PC-9 (cell line): ENCODE data around the gene NDUFS8. TPM values are rescaled to one million over a fixed set of nuclear protein-coding genes. Genes with fewer than 3 reads are reported as not detected.
A peak's percentile ranks its signal among the peaks of the same experiment; 100 is the strongest.

Experiments
- BruUV-seq: library from RNA; stranded (reverse); fragments of 400-500 nt; replicated peaks from 2 replicates; lab custom pipeline; 2021; lab: Mats Ljungman, UMichigan
- CTCF ChIA-PET: fragments of 300-600 bp; sonication (Branson Sonifier 250); formaldehyde crosslinking; loops from one replicate; lab custom pipeline; 2022; ENCODE audit warnings: antibody characterized with exemption; lab: Charles Lee
- POLR2A ChIA-PET: fragments of 300-600 bp; sonication (Branson Sonifier 250); formaldehyde crosslinking; loops from one replicate; lab custom pipeline; 2022; ENCODE audit warnings: antibody characterized with exemption; ENCODE audit not compliant: unreplicated experiment; lab: Charles Lee
- DNase-seq, 2 experiments: peaks; one replicate each; pipeline versions ENCODE4 v3.0.0 to v3.0.0-alpha.2; 2015 to 2022; ENCODE audit warnings: mixed read lengths in 1 of 2
- H2AFZ ChIP-seq: fragments of 200-600 bp; sonication (generic); 2 replicates; pipeline ENCODE4 v1.8.1; 2017; ENCODE audit warnings: antibody characterized with exemption
- H3F3A ChIP-seq: fragments of 200-600 bp; sonication (generic); 2 replicates; pipeline ENCODE4 v1.8.1; 2017; ENCODE audit warnings: antibody characterized with exemption, mild to moderate bottlenecking, low read depth; ENCODE audit not compliant: insufficient read depth
- H3K27ac ChIP-seq: fragments of 200-600 bp; sonication (generic); 2 replicates; pipeline ENCODE4 v1.6.1; 2016; ENCODE audit warnings: mixed run types
- H3K27me3 ChIP-seq: fragments of 200-600 bp; sonication (generic); 2 replicates; pipeline ENCODE4 v1.6.1; 2016; ENCODE audit warnings: low read depth, mixed run types; ENCODE audit not compliant: insufficient read depth
- H3K36me3 ChIP-seq: fragments of 200-600 bp; sonication (generic); 2 replicates; pipeline ENCODE4 v1.6.1; 2016; ENCODE audit warnings: low read depth, mixed run types
- H3K4me1 ChIP-seq: fragments of 200-600 bp; sonication (generic); replicated peaks from 2 replicates; pipeline ENCODE4 v1.6.1; 2016; ENCODE audit warnings: mixed run types; ENCODE audit not compliant: insufficient read depth
- H3K4me2 ChIP-seq: fragments of 200-600 bp; sonication (generic); 2 replicates; pipeline ENCODE4 v1.6.1; 2017; ENCODE audit warnings: mixed run types
- H3K4me3 ChIP-seq: fragments of 200-600 bp; sonication (generic); 2 replicates; pipeline ENCODE4 v1.6.1; 2016; ENCODE audit warnings: mixed run types
- H3K79me2 ChIP-seq: fragments of 200-600 bp; sonication (generic); 2 replicates; pipeline ENCODE4 v1.6.1; 2017; ENCODE audit warnings: low read depth, mixed run types
- H3K9me2 ChIP-seq: fragments of 200-600 bp; sonication (generic); 2 replicates; pipeline ENCODE4 v1.8.1; 2017; ENCODE audit warnings: mild to moderate bottlenecking; ENCODE audit not compliant: insufficient read depth
- H3K9me3 ChIP-seq: fragments of 200-600 bp; sonication (generic); 2 replicates; pipeline ENCODE4 v1.8.1; 2016; ENCODE audit warnings: low read depth; ENCODE audit not compliant: insufficient read depth
- H4K20me1 ChIP-seq: fragments of 200-600 bp; sonication (generic); 2 replicates; pipeline ENCODE4 v1.8.1; 2017; ENCODE audit not compliant: insufficient read depth
- CTCF ChIP-seq: fragments of 200-600 bp; sonication (generic); conservative IDR thresholded peaks from 2 replicates; pipeline ENCODE4 v1.6.1; 2017; ENCODE audit warnings: mixed run types, antibody characterized with exemption, mild to moderate bottlenecking, moderate library complexity
- EZH2 ChIP-seq: fragments of 200-600 bp; sonication (generic); IDR thresholded peaks from 2 replicates; pipeline ENCODE4 v1.8.0; 2017; ENCODE audit warnings: antibody characterized with exemption, low read depth
- intact Hi-C: fragments of 100-400 bp; cut with micrococcal nuclease; formaldehyde crosslinking; loops from one replicate; pipeline ENCODE4 v1.10.0; 2022; ENCODE audit not compliant: unreplicated experiment
- total RNA-seq: library from RNA; stranded (reverse); gene quantifications from 2 replicates; pipeline ENCODE4 v1.2.3, GENCODE V29; 2021

Gene NDUFS8
- total RNA-seq, 1 experiment from 2014 or later, result 275 TPM

- DNase-seq, result peak; percentile 70 to 73
- Histone ChIP-seq H3K4me3 (peak overlapping the region; percentile 65), H4K20me1 (no peaks in the 10 kb centered on the region), H3K27me3 (no peaks in the 10 kb centered on the region), H3K9me2 (no peaks in the 10 kb centered on the region), H3K9me3 (no peaks in the 10 kb centered on the region), H3K27ac (peak overlapping the region; percentile 65), H3K36me3 (no peaks in the 10 kb centered on the region), H3K4me2 (peak overlapping the region; percentile 91), H3K79me2 (peaks cover 30% of the 10 kb centered on the region), H3K4me1 (peaks cover 36% of the 10 kb centered on the region), H3F3A (peaks cover 60% of the 10 kb centered on the region), H2AFZ (peak overlapping the region; percentile 78)
- BruUV-seq, result no TSS peak
- intact Hi-C loops, result loop anchor here (1.0 to 5.0 kb wide), 3 partner anchors 30 to 107 kb away; partner anchors contain the start of genes ALDH3B1 and CHKA
- no peak for TF ChIP-seq EZH2
- TF ChIP-seq CTCF, result no peak
- POLR2A ChIA-PET, result interaction anchor here (0.6 to 1.1 kb wide), 4 partner anchors 26 to 232 kb away, joined by 3 to 8 read pairs (median 4); partner anchors contain the start of genes ALDH3B1 and C11orf24
- CTCF ChIA-PET, result interaction anchor here (0.7 kb wide), 1 partner anchor 26 kb away, joined by 22 read pairs; no protein-coding TSS in a partner anchor
These were observed 9.8 kb downstream of the NDUFS8 start for GRCh38 chr11:68040101-68040956.

GRCh38 chr11:68040957-68041591, 10.6 kb downstream of the NDUFS8 start:
- H3K4me1 ChIP-seq, result peaks cover 36% of the 10 kb centered on the region
- H3F3A ChIP-seq, result peaks cover 58% of the 10 kb centered on the region; the same call in 1 of the 2 replicates
- no peaks in the 10 kb centered on the region for H3K9me3 ChIP-seq
- peak overlapping the region; percentile 91 for H3K4me2 ChIP-seq
- peaks cover 30% of the 10 kb centered on the region for H3K79me2 ChIP-seq
- H4K20me1 ChIP-seq, result no peaks in the 10 kb centered on the region
- peak overlapping the region; percentile 78; the same call in 1 of the 2 replicates for H2AFZ ChIP-seq
- intact Hi-C loops, result loop anchor here (1.0 to 5.0 kb wide), 3 partner anchors 31 to 106 kb away; partner anchors contain the start of genes ALDH3B1 and CHKA
- no peaks in the 10 kb centered on the region for H3K36me3 ChIP-seq
- no peaks in the 10 kb centered on the region for H3K9me2 ChIP-seq
- POLR2A ChIA-PET, result interaction anchor here (0.6 to 1.0 kb wide), 3 partner anchors 26 to 231 kb away, joined by 3 to 4 read pairs (median 3); partner anchors contain the start of genes ALDH3B1 and C11orf24
- no TSS peak for BruUV-seq
- no peak for TF ChIP-seq CTCF
- no peak for TF ChIP-seq EZH2
- H3K27ac ChIP-seq, result peak overlapping the region; percentile 65
- peak overlapping the region; percentile 65; the same call in 1 of the 2 replicates for H3K4me3 ChIP-seq
- no peak for DNase-seq
- no peaks in the 10 kb centered on the region for H3K27me3 ChIP-seq
- CTCF ChIA-PET, result interaction anchor here (0.9 kb wide), 1 partner anchor 28 kb away, joined by 3 read pairs; no protein-coding TSS in a partner anchor

GRCh38 chr11:68041617-68042218, 11.2 kb downstream of the NDUFS8 start:
- no peaks in the 10 kb centered on the region for H3K9me3 ChIP-seq
- no peak overlapping the region for H3K27ac ChIP-seq
- no peak for DNase-seq
- TF ChIP-seq CTCF, result no peak
- no peak for TF ChIP-seq EZH2
- POLR2A ChIA-PET, result interaction anchor here (0.6 to 1.0 kb wide), 2 partner anchors 20 to 32 kb away, joined by 3 to 25 read pairs; partner anchors contain the start of gene ALDH3B1
- H4K20me1 ChIP-seq, result no peaks in the 10 kb centered on the region
- no peaks in the 10 kb centered on the region for H3K27me3 ChIP-seq
- H3K79me2 ChIP-seq, result peaks cover 30% of the 10 kb centered on the region
- H3K4me2 ChIP-seq, result no peak overlapping the region; the same call in 1 of the 2 replicates
- no peaks in the 10 kb centered on the region for H3K9me2 ChIP-seq
- H3K4me3 ChIP-seq, result no peak overlapping the region
- H3F3A ChIP-seq, result peaks cover 53% of the 10 kb centered on the region; the same call in 1 of the 2 replicates
- H3K4me1 ChIP-seq, result peaks cover 36% of the 10 kb centered on the region
- H3K36me3 ChIP-seq, result no peaks in the 10 kb centered on the region
- intact Hi-C loops, result loop anchor here (5.0 kb wide), 2 partner anchors 81 to 106 kb away; partner anchors contain the start of gene CHKA
- no TSS peak for BruUV-seq
- CTCF ChIA-PET, result interaction anchor here (0.9 kb wide), 1 partner anchor 29 kb away, joined by 3 read pairs; no protein-coding TSS in a partner anchor
- no peak overlapping the region for H2AFZ ChIP-seq
